GM12878 (cell line): ENCODE data around the gene COPB1. TPM values are rescaled to one million over a fixed set of nuclear protein-coding genes. Genes with fewer than 3 reads are reported as not detected.

Experiments
- ATAC-seq: fragments of 200-7000 bp; cut with Tn5 transposase; 3 replicates; pipeline ENCODE4 v1.9.1; 2020; ENCODE audit warnings: mild to moderate bottlenecking, moderate library complexity
- BruUV-seq: library from RNA; stranded (reverse); fragments of 400-500 nt; replicated peaks from 2 replicates; lab custom pipeline; 2021; lab: Mats Ljungman, UMichigan
- CTCF ChIA-PET: fragments of 300-600 bp; sonication (Branson Sonifier 250); formaldehyde crosslinking; extraction: SDS; loops from one replicate; lab custom pipeline; 2021; ENCODE audit warnings: inconsistent platforms; lab: Yijun Ruan, JAX
- POLR2A ChIA-PET: fragments of 350-600 bp; formaldehyde crosslinking; extraction: SDS; loops from one replicate; lab custom pipeline; 2021; ENCODE audit warnings: inconsistent platforms; lab: Charles Lee
- RAD21 ChIA-PET: fragments of 300-600 bp; sonication (Branson Sonifier 250); formaldehyde crosslinking; loops from one replicate; lab custom pipeline; 2023; ENCODE audit warnings: antibody characterized with exemption; ENCODE audit not compliant: unreplicated experiment; lab: Charles Lee
- SMC1A ChIA-PET: fragments of 300-600 bp; sonication (Branson Sonifier 250); formaldehyde crosslinking; loops from one replicate; lab custom pipeline; 2023; ENCODE audit not compliant: unreplicated experiment, uncharacterized antibody; lab: Charles Lee
- DNase-seq: peaks from one replicate; pipeline ENCODE4 v3.0.0-alpha.2; 2011; ENCODE audit warnings: low read depth, low spot score
- FAIRE-seq: peaks from 3 replicates; lab custom pipeline; 2011; peaks lifted over from hg19 to GRCh38; lab: Jason Lieb, UNC
- H2AFZ ChIP-seq: 2 replicates; pipeline ENCODE4 v1.6.0; 2011; ENCODE audit warnings: low read depth, low read length, control low read depth; ENCODE audit not compliant: control insufficient read depth
- H3K27ac ChIP-seq: 2 replicates; pipeline ENCODE4 v1.5.1; 2011; ENCODE audit warnings: control low read depth; ENCODE audit not compliant: control insufficient read depth, insufficient read depth
- H3K27me3 ChIP-seq, 2 experiments: replicated peaks in 1 of 2; 2 replicates each; pipeline versions ENCODE4 v1.6.0 to v1.6.1; 2011; ENCODE audit warnings: low read length in 1 of 2; ENCODE audit not compliant: control insufficient read depth in 2 of 2, insufficient read depth in 2 of 2
- H3K36me3 ChIP-seq, 2 experiments: 2 replicates each; pipeline ENCODE4 v1.5.1; 2011; ENCODE audit warnings: low read length in 1 of 2; ENCODE audit not compliant: control insufficient read depth in 2 of 2, insufficient read depth in 2 of 2
- H3K4me1 ChIP-seq: 2 replicates; pipeline ENCODE4 v1.6.1; 2011; ENCODE audit warnings: mild to moderate bottlenecking, low read length, moderate library complexity, mixed read lengths; ENCODE audit not compliant: control insufficient read depth, insufficient read depth
- H3K4me2 ChIP-seq: 2 replicates; pipeline ENCODE4 v1.6.0; 2011; ENCODE audit warnings: control low read depth; ENCODE audit not compliant: control insufficient read depth, insufficient read depth
- H3K4me3 ChIP-seq: fragments of 200-600 bp; sonication (generic); 2 replicates; pipeline ENCODE4 v1.5.1; 2016
- H3K79me2 ChIP-seq: 2 replicates; pipeline ENCODE4 v1.6.0; 2011; ENCODE audit warnings: low read length; ENCODE audit not compliant: control insufficient read depth, insufficient read depth
- H3K9ac ChIP-seq: 2 replicates; pipeline ENCODE4 v1.8.0; 2011; ENCODE audit warnings: low read length, control low read depth, mixed read lengths; ENCODE audit not compliant: control insufficient read depth, insufficient read depth
- H3K9me3 ChIP-seq: replicated peaks from 3 replicates; pipeline ENCODE4 v1.5.1; 2011; ENCODE audit warnings: mild to moderate bottlenecking, low read length; ENCODE audit not compliant: control insufficient read depth, insufficient read depth
- H4K20me1 ChIP-seq: 2 replicates; pipeline ENCODE4 v1.6.0; 2011; ENCODE audit not compliant: control insufficient read depth, insufficient read depth
- CBX5 ChIP-seq: sonication (generic); IDR thresholded peaks from 2 replicates; pipeline ENCODE4 v1.6.1; 2016; ENCODE audit warnings: low read depth, moderate library complexity, mild to moderate bottlenecking, inconsistent platforms
- E2F8 ChIP-seq: fragments of 450-650 bp; IDR thresholded peaks from 2 replicates; pipeline ENCODE4 v1.6.1; 2018; ENCODE audit warnings: mild to moderate bottlenecking, low read depth, moderate library complexity; ENCODE audit not compliant: partially characterized antibody
- IRF5 ChIP-seq: fragments of 450-650 bp; IDR thresholded peaks from 2 replicates; pipeline ENCODE4 v1.6.1; 2017; ENCODE audit warnings: borderline replicate concordance
- JUND ChIP-seq: IDR thresholded peaks from 2 replicates; pipeline ENCODE4 v1.6.1; 2012; ENCODE audit warnings: low read depth, mild to moderate bottlenecking, low read length, improper control_type of control experiment, moderate library complexity
- KAT2A ChIP-seq: conservative IDR thresholded peaks from 2 replicates; pipeline ENCODE4 v1.6.1; 2011; ENCODE audit warnings: low read depth, low read length; ENCODE audit not compliant: control insufficient read depth
- NR2F1 ChIP-seq: fragments of 450-650 bp; conservative IDR thresholded peaks from 2 replicates; pipeline ENCODE4 v1.6.1; 2017; ENCODE audit warnings: mild to moderate bottlenecking
- PAX5 ChIP-seq: IDR thresholded peaks from 2 replicates; pipeline ENCODE4 v1.6.1; 2011; ENCODE audit warnings: low read depth, low read length, borderline replicate concordance
- RBBP5 ChIP-seq: fragments of 200-600 bp; sonication (generic); conservative IDR thresholded peaks from 2 replicates; pipeline ENCODE4 v1.6.1; 2016
- SIX5 ChIP-seq: IDR thresholded peaks from 2 replicates; pipeline ENCODE4 v1.6.1; 2011; ENCODE audit warnings: mild to moderate bottlenecking, low read depth, low read length, moderate library complexity; ENCODE audit not compliant: severe bottlenecking
- SP1 ChIP-seq: IDR thresholded peaks from one replicate; pipeline ENCODE4 v1.6.1; 2011; ENCODE audit warnings: low read depth, low read length
- ZNF207 ChIP-seq: fragments of 450-650 bp; IDR thresholded peaks from 2 replicates; pipeline ENCODE4 v1.6.1; 2014; ENCODE audit warnings: antibody characterized with exemption, mild to moderate bottlenecking, borderline replicate concordance
- WGBS: methylation state at CpG from one replicate; pipeline ENCODE4 v1.1.6; 2016; ENCODE audit warnings: low lambda C conversion rate; ENCODE audit not compliant: insufficient replicate concordance, insufficient coverage; ENCODE audit errors: missing lambda C conversion rate; 5-methylcytosine and 5-hydroxymethylcytosine counted together
- in situ Hi-C: fragments of 300-500 bp; cut with MboI; formaldehyde crosslinking; loops from 9 replicates; pipeline ENCODE4 v1.14.3; 2018; ENCODE audit warnings: mixed read lengths
- intact Hi-C: fragments of 100-400 bp; cut with micrococcal nuclease; formaldehyde crosslinking; loops from one replicate; pipeline ENCODE4 v1.14.2; 2022; ENCODE audit not compliant: unreplicated experiment
- polyA plus RNA-seq, 11 experiments: library from polyadenylated mRNA; depleted of rRNA in 4 of 11; unstranded in 6 of 11; stranded (reverse) in 5 of 11; fragments of >200 nt; fragmentation: Nextera tagmentation in 4 of 11; fragmentation: Illumina TruSeq in 1 of 11; extraction: Ambion mirVana in 4 of 11; extraction: Trizol in 1 of 11; gene quantifications; 1 replicate in 1 of 11; 2 replicates in 10 of 11; pipeline versions ENCODE4 v1.2.1 to v1.2.3, GENCODE V29; 2011 to 2016; ENCODE audit warnings: inconsistent platforms in 2 of 11, missing spikeins in 2 of 11, low read depth in 1 of 11
- total RNA-seq, 4 experiments: library from RNA; depleted of rRNA in 3 of 4; stranded (reverse); fragments of >200 nt in 3 of 4; fragmentation: Illumina TruSeq in 1 of 4; extraction: Trizol in 1 of 4; gene quantifications; 2 replicates each; pipeline versions ENCODE4 v1.2.1 to v1.2.3, GENCODE V29; 2013 to 2021
- TF ChIP-seq, protein P1 (sequence below): fragments of 450-650 bp; IDR thresholded peaks from 2 replicates; pipeline ENCODE4 v1.6.1; 2017; ENCODE audit warnings: mild to moderate bottlenecking, moderate library complexity

Gene COPB1
- total and polyA plus RNA-seq, 10 of the 15 experiments (the other 5 are each of a cell fraction or from before 2014, with no cell fraction given) = 67.0 to 149 (median 109) TPM

DNA sequence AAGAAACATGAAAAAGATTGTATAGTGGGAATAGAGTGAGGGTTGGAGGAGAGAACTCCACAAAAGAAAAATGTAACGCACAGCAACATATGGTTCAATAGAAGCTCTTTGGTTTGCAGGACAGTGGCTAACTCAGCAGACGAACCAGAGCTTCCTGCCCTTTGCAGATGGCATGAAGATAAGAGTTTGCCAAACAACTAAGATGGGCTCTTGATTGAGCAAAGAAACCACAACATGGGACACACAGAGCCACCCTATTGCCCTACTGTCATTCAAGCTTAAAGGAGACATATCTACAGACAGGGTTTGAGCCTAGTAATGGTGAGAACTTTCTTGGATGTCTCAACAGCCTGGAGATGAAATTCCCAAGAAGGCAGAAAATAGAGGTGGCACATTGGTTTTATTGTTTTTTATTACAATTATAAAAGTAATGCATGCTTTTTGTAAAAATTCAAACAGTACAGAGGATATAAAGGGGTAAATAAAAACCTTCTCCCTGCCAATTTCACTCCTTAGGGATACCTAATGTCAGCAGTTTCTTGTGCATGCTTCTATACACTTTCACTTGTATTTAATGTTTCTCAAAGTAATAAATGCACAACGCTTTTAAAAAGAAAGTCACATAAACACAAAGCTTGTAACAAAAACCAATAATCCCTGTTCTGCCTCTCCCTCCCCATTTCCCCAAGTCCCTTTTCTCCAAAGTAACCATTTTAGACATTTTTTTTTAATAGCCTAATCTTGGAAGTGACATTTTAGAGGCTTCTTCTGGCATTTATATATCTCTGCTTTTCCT is 63.7 kb downstream of the COPB1 start:
- SMC1A ChIA-PET = interaction anchor here (1.0 to 1.4 kb wide), 3 partner anchors 13 to 23 kb away, joined by 3 to 4 read pairs (median 3); no protein-coding TSS in a partner anchor
- H3K79me2 ChIP-seq = no peaks in the 10 kb centered on the region
- no peak for ATAC-seq
- TF ChIP-seq PAX5 = no peak
- no peak for TF ChIP-seq SIX5
- TF ChIP-seq E2F8 = no peak
- no peak for TF ChIP-seq KAT2A
- TF ChIP-seq CBX5 = no peak
- TF ChIP-seq SP1 = no peak
- no peak for TF ChIP-seq RBBP5
- no peak for TF ChIP-seq JUND
- TF ChIP-seq ZNF207 = no peak
- TF ChIP-seq, protein P1, sequence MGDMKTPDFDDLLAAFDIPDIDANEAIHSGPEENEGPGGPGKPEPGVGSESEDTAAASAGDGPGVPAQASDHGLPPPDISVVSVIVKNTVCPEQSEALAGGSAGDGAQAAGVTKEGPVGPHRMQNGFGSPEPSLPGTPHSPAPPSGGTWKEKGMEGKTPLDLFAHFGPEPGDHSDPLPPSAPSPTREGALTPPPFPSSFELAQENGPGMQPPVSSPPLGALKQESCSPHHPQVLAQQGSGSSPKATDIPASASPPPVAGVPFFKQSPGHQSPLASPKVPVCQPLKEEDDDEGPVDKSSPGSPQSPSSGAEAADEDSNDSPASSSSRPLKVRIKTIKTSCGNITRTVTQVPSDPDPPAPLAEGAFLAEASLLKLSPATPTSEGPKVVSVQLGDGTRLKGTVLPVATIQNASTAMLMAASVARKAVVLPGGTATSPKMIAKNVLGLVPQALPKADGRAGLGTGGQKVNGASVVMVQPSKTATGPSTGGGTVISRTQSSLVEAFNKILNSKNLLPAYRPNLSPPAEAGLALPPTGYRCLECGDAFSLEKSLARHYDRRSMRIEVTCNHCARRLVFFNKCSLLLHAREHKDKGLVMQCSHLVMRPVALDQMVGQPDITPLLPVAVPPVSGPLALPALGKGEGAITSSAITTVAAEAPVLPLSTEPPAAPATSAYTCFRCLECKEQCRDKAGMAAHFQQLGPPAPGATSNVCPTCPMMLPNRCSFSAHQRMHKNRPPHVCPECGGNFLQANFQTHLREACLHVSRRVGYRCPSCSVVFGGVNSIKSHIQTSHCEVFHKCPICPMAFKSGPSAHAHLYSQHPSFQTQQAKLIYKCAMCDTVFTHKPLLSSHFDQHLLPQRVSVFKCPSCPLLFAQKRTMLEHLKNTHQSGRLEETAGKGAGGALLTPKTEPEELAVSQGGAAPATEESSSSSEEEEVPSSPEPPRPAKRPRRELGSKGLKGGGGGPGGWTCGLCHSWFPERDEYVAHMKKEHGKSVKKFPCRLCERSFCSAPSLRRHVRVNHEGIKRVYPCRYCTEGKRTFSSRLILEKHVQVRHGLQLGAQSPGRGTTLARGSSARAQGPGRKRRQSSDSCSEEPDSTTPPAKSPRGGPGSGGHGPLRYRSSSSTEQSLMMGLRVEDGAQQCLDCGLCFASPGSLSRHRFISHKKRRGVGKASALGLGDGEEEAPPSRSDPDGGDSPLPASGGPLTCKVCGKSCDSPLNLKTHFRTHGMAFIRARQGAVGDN = no peak
- no peak for TF ChIP-seq NR2F1
- TF ChIP-seq IRF5 = no peak

More for the DNA sequence above, 63.7 kb downstream of the COPB1 start:
- POLR2A ChIA-PET = no interaction called here
- intact Hi-C loops (no loop called here), in situ Hi-C loops (no loop called here)
- no peaks in the 10 kb centered on the region for H4K20me1 ChIP-seq
- no TSS peak for BruUV-seq
- FAIRE-seq = no peak
- CTCF ChIA-PET = interaction anchor here (0.6 to 1.4 kb wide), 4 partner anchors 17 to 135 kb away, joined by 3 to 4 read pairs (median 3); no protein-coding TSS in a partner anchor
- H3K27ac ChIP-seq = no peak overlapping the region
- RAD21 ChIA-PET = interaction anchor here (1.2 kb wide), 1 partner anchor 134 kb away, joined by 3 read pairs; no protein-coding TSS in a partner anchor
- no peak overlapping the region for H3K9ac ChIP-seq
- H3K27me3 ChIP-seq = no peaks in the 10 kb centered on the region
- H2AFZ ChIP-seq = no peak overlapping the region
- no peaks in the 10 kb centered on the region for H3K36me3 ChIP-seq
- 56% methylated on average over 3 of the region's 3 CpGs for WGBS
- H3K4me1 ChIP-seq = no peaks in the 10 kb centered on the region
- no peaks in the 10 kb centered on the region for H3K9me3 ChIP-seq
- H3K4me2 ChIP-seq = no peak overlapping the region
- no peak for DNase-seq
- H3K4me3 ChIP-seq = no peak overlapping the region
